Hepatocyte (in vitro differentiated cells): ENCODE results near the gene HBA1. TPM values are rescaled to one million over a fixed set of nuclear protein-coding genes. Genes with fewer than 3 reads are reported as not detected.

Experiments
- DNase-seq: peaks from one replicate; pipeline ENCODE4 v3.0.0-alpha.2; 2016; ENCODE audit warnings: low spot score
- H2AFZ ChIP-seq: fragments of 200-600 bp; sonication (generic); 2 replicates; pipeline ENCODE4 v1.6.0; 2016; ENCODE audit warnings: antibody characterized with exemption, mild to moderate bottlenecking
- H3K27ac ChIP-seq: fragments of 200-600 bp; sonication (generic); 2 replicates; pipeline ENCODE4 v1.5.1; 2016; ENCODE audit warnings: mild to moderate bottlenecking
- H3K27me3 ChIP-seq: fragments of 200-600 bp; sonication (generic); 2 replicates; pipeline ENCODE4 v1.6.1; 2016
- H3K36me3 ChIP-seq: fragments of 200-600 bp; sonication (generic); replicated peaks from 2 replicates; pipeline ENCODE4 v1.5.1; 2016; ENCODE audit warnings: low read depth; ENCODE audit not compliant: insufficient read depth
- H3K4me1 ChIP-seq: fragments of 200-600 bp; sonication (generic); 2 replicates; pipeline ENCODE4 v1.5.1; 2016; ENCODE audit warnings: mild to moderate bottlenecking, moderate library complexity; ENCODE audit not compliant: insufficient read depth
- H3K4me2 ChIP-seq: fragments of 200-600 bp; sonication (generic); 2 replicates; pipeline ENCODE4 v1.6.0; 2016
- H3K4me3 ChIP-seq: fragments of 200-600 bp; sonication (generic); 2 replicates; pipeline ENCODE4 v1.5.1; 2016; ENCODE audit warnings: mild to moderate bottlenecking
- H3K79me2 ChIP-seq: fragments of 200-600 bp; sonication (generic); 2 replicates; pipeline ENCODE4 v1.6.0; 2017; ENCODE audit warnings: mild to moderate bottlenecking
- H3K9me2 ChIP-seq: fragments of 200-600 bp; sonication (generic); replicated peaks from 2 replicates; pipeline ENCODE4 v1.6.0; 2017; ENCODE audit warnings: mild to moderate bottlenecking; ENCODE audit not compliant: insufficient read depth
- H3K9me3 ChIP-seq: fragments of 200-600 bp; sonication (generic); 2 replicates; pipeline ENCODE4 v1.5.1; 2016; ENCODE audit warnings: low read depth, mild to moderate bottlenecking
- H4K20me1 ChIP-seq: fragments of 200-600 bp; sonication (generic); 2 replicates; pipeline ENCODE4 v1.6.0; 2016; ENCODE audit warnings: mild to moderate bottlenecking; ENCODE audit not compliant: insufficient read depth, poor library complexity, severe bottlenecking
- EZH2 ChIP-seq: fragments of 200-600 bp; sonication (generic); IDR thresholded peaks from 2 replicates; pipeline ENCODE4 v1.6.1; 2016; ENCODE audit warnings: antibody characterized with exemption, mild to moderate bottlenecking, borderline replicate concordance
- EZH2phosphoT487 ChIP-seq: fragments of 200-600 bp; sonication (generic); IDR thresholded peaks from one replicate; pipeline ENCODE4 v1.6.1; 2018; ENCODE audit warnings: antibody characterized with exemption, mild to moderate bottlenecking, low read depth, moderate library complexity; ENCODE audit not compliant: unreplicated experiment, severe bottlenecking
- WGBS: methylation state at CpG from one replicate; pipeline ENCODE4 v1.1.6; 2016; ENCODE audit warnings: low lambda C conversion rate; ENCODE audit errors: missing lambda C conversion rate; 5-methylcytosine and 5-hydroxymethylcytosine counted together
- polyA plus RNA-seq: library from polyadenylated mRNA; unstranded; fragments of >200 nt; fragmentation: Nextera tagmentation; extraction: Ambion mirVana; gene quantifications from 2 replicates; pipeline ENCODE4 v1.2.1, GENCODE V29; 2016
- small RNA-seq: library from RNA; depleted of rRNA; stranded (forward); fragments of <200 nt; gene quantifications from one replicate; pipeline ENCODE3, GENCODE V24; 2014
- total RNA-seq: library from RNA; depleted of rRNA; stranded (reverse); fragments of >200 nt; gene quantifications from 2 replicates; pipeline ENCODE4 v1.2.3, GENCODE V29; 2014
- TF ChIP-seq, protein P1 (sequence below): fragments of 200-600 bp; sonication (generic); IDR thresholded peaks from 2 replicates; pipeline ENCODE4 v1.5.1; 2016; ENCODE audit warnings: antibody characterized with exemption, mild to moderate bottlenecking; ENCODE audit not compliant: poor library complexity

HBA1 gene
- total and polyA plus RNA-seq, 2 experiments from 2014 or later = not detected

DNA sequence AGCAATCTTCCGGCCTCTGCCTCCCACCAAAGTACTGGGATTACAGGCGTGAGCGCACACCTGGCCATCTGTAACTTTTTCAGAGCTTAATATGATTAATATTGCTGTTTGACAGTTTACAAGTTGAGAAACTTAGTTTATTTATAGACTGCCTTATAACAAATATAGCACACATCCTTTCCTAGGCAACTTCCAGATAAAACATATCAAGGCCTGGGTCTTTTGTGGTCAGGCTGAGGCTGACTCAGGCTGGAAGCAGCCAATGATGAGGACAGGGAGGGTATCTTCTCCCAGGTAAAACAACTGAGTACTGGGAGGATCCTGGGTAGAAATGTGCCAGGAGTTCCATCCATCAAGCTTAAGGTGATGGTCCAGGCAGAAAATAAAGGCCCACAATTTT lies 36.5 kb downstream of the HBA1 start:
- no peak overlapping the region for H3K4me3 ChIP-seq
- no peak for DNase-seq
- no peak overlapping the region for H2AFZ ChIP-seq
- TF ChIP-seq, protein P1, sequence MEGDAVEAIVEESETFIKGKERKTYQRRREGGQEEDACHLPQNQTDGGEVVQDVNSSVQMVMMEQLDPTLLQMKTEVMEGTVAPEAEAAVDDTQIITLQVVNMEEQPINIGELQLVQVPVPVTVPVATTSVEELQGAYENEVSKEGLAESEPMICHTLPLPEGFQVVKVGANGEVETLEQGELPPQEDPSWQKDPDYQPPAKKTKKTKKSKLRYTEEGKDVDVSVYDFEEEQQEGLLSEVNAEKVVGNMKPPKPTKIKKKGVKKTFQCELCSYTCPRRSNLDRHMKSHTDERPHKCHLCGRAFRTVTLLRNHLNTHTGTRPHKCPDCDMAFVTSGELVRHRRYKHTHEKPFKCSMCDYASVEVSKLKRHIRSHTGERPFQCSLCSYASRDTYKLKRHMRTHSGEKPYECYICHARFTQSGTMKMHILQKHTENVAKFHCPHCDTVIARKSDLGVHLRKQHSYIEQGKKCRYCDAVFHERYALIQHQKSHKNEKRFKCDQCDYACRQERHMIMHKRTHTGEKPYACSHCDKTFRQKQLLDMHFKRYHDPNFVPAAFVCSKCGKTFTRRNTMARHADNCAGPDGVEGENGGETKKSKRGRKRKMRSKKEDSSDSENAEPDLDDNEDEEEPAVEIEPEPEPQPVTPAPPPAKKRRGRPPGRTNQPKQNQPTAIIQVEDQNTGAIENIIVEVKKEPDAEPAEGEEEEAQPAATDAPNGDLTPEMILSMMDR = no peak
- TF ChIP-seq EZH2phosphoT487 = no peak
- H3K9me2 ChIP-seq = no peaks in the 10 kb centered on the region
- H3K4me1 ChIP-seq = no peaks in the 10 kb centered on the region
- H3K79me2 ChIP-seq = peaks cover 94% of the 10 kb centered on the region
- H3K9me3 ChIP-seq = no peaks in the 10 kb centered on the region
- 87% methylated on average over 3 of the region's 3 CpGs for WGBS
- H3K36me3 ChIP-seq = no peaks in the 10 kb centered on the region
- H3K27me3 ChIP-seq = no peaks in the 10 kb centered on the region
- H4K20me1 ChIP-seq = peaks cover 78% of the 10 kb centered on the region
- no peak overlapping the region for H3K27ac ChIP-seq
- no peak overlapping the region for H3K4me2 ChIP-seq

DNA sequence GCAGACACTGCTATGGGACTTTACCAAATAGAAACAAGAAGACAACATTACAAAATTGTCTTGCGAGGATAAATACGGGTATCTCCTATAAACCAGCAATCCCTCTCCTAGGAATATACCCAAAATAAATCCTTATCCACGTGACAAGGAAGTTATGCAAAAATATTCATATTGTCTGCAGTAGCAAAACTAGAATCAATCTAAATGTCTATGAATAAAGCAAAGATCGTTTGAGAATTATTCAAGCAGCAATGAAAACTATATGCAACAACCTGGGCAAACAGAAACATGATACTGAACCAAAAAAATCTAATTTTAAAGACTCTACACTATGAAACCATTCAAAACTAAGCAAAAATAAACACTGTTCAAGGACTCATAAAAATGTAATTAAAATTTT lies 43.5 kb downstream of the HBA1 start:
- DNase-seq = no peak
- Histone ChIP-seq H3K4me3 (no peak overlapping the region), H3K9me2 (no peaks in the 10 kb centered on the region), H3K27me3 (no peaks in the 10 kb centered on the region), H3K4me2 (no peak overlapping the region), H3K36me3 (no peaks in the 10 kb centered on the region), H2AFZ (no peak overlapping the region), H3K27ac (no peak overlapping the region), H3K9me3 (no peaks in the 10 kb centered on the region), H3K4me1 (no peaks in the 10 kb centered on the region), H3K79me2 (peaks cover 97% of the 10 kb centered on the region), H4K20me1 (peaks cover 65% of the 10 kb centered on the region)
- 90% methylated on average over 4 of the region's 4 CpGs for WGBS
- no peak for TF ChIP-seq EZH2phosphoT487
- no peak for TF ChIP-seq EZH2
- TF ChIP-seq, protein P1 = no peak

Small RNA genes lying within 50 kb of the gene (small RNA-seq; reads per million reads assigned to genes)
- not detected for gene RF00019

Other genes starting within 250 kb of the HBA1 start
- gene POLR3K, start 123.1 kb upstream of the HBA1 start, total RNA-seq = 2.7 and 2.8 TPM in 2 replicates
- gene POLR3K, start 123.1 kb upstream of the HBA1 start, polyA plus RNA-seq = 12.1 and 12.5 TPM in 2 replicates
- 18.2 and 18.3 TPM in 2 replicates for gene SNRNP25, start 122.9 kb upstream of the HBA1 start, total RNA-seq
- 35.3 and 43.1 TPM in 2 replicates for gene SNRNP25, start 122.9 kb upstream of the HBA1 start, polyA plus RNA-seq
- 21.8 and 41.5 TPM in 2 replicates for gene RHBDF1, start 104.0 kb upstream of the HBA1 start, total RNA-seq
- 73.6 and 95.3 TPM in 2 replicates for gene RHBDF1, start 104.0 kb upstream of the HBA1 start, polyA plus RNA-seq
- 67.4 and 85.7 TPM in 2 replicates for gene MPG, start 98.5 kb upstream of the HBA1 start, total RNA-seq
- 83.9 and 121 TPM in 2 replicates for gene MPG, start 98.5 kb upstream of the HBA1 start, polyA plus RNA-seq
- 5.5 and 10.2 TPM in 2 replicates for gene NPRL3, start 38.0 kb upstream of the HBA1 start, total RNA-seq
- gene NPRL3, start 38.0 kb upstream of the HBA1 start, polyA plus RNA-seq = 28.8 and 31.2 TPM in 2 replicates
- not detected in 2 replicates for gene HBZ, start 24.0 kb upstream of the HBA1 start, total RNA-seq
- gene HBZ, start 24.0 kb upstream of the HBA1 start, polyA plus RNA-seq = 0.28 TPM in 1 of 2 replicates, not detected in the other
- gene HBM, start 10.7 kb upstream of the HBA1 start, total RNA-seq = not detected in 2 replicates
- gene HBM, start 10.7 kb upstream of the HBA1 start, polyA plus RNA-seq = not detected in 2 replicates
- gene HBA2, start 3.8 kb upstream of the HBA1 start, total RNA-seq = not detected in 2 replicates
- gene HBA2, start 3.8 kb upstream of the HBA1 start, polyA plus RNA-seq = not detected in 2 replicates
- not detected in 2 replicates for gene HBQ1, start 3.8 kb downstream of the HBA1 start, total RNA-seq
- 0.30 TPM in 1 of 2 replicates, not detected in the other for gene HBQ1, start 3.8 kb downstream of the HBA1 start, polyA plus RNA-seq
- gene LUC7L, start 52.8 kb downstream of the HBA1 start, total RNA-seq = 74.1 and 75.4 TPM in 2 replicates
- 75.2 and 88.1 TPM in 2 replicates for gene LUC7L, start 52.8 kb downstream of the HBA1 start, polyA plus RNA-seq
- gene FAM234A, start 58.1 kb downstream of the HBA1 start, total RNA-seq = 37.6 and 84.1 TPM in 2 replicates
- 96.5 and 106 TPM in 2 replicates for gene FAM234A, start 58.1 kb downstream of the HBA1 start, polyA plus RNA-seq
- gene RGS11, start 99.3 kb downstream of the HBA1 start, total RNA-seq = 0.04 and 0.57 TPM in 2 replicates
- gene RGS11, start 99.3 kb downstream of the HBA1 start, polyA plus RNA-seq = 0.93 and 3.4 TPM in 2 replicates
- 0.48 TPM in 1 of 2 replicates, not detected in the other for gene ARHGDIG, start 103.9 kb downstream of the HBA1 start, total RNA-seq
- gene ARHGDIG, start 103.9 kb downstream of the HBA1 start, polyA plus RNA-seq = 1.0 and 1.1 TPM in 2 replicates
- gene PDIA2, start 106.5 kb downstream of the HBA1 start, total RNA-seq = 0.08 TPM in 1 of 2 replicates, not detected in the other
- 0.47 and 1.0 TPM in 2 replicates for gene PDIA2, start 106.5 kb downstream of the HBA1 start, polyA plus RNA-seq
- 22.5 and 27.2 TPM in 2 replicates for gene AXIN1, start 176.0 kb downstream of the HBA1 start, total RNA-seq
- 16.1 and 22.5 TPM in 2 replicates for gene AXIN1, start 176.0 kb downstream of the HBA1 start, polyA plus RNA-seq
- gene MRPL28, start 193.9 kb downstream of the HBA1 start, total RNA-seq = 80.0 and 88.1 TPM in 2 replicates
- 126 and 144 TPM in 2 replicates for gene MRPL28, start 193.9 kb downstream of the HBA1 start, polyA plus RNA-seq
- 130 and 133 TPM in 2 replicates for gene PGAP6, start 205.3 kb downstream of the HBA1 start, total RNA-seq
- 205 and 229 TPM in 2 replicates for gene PGAP6, start 205.3 kb downstream of the HBA1 start, polyA plus RNA-seq
- gene NME4, start 220.5 kb downstream of the HBA1 start, total RNA-seq = 168 and 227 TPM in 2 replicates
- gene NME4, start 220.5 kb downstream of the HBA1 start, polyA plus RNA-seq = 543 and 611 TPM in 2 replicates
- gene DECR2, start 225.2 kb downstream of the HBA1 start, total RNA-seq = 29.4 and 54.5 TPM in 2 replicates
- 80.5 and 107 TPM in 2 replicates for gene DECR2, start 225.2 kb downstream of the HBA1 start, polyA plus RNA-seq
- gene RAB11FIP3, start 249.0 kb downstream of the HBA1 start, total RNA-seq = 39.9 and 47.3 TPM in 2 replicates
- gene RAB11FIP3, start 249.0 kb downstream of the HBA1 start, polyA plus RNA-seq = 72.8 and 81.0 TPM in 2 replicates